HG03442 (cell line): ENCODE data around the gene EDEM3.
A peak's percentile ranks its signal among the peaks of the same experiment; 100 is the strongest.
"Not testable (repeated sequence)": the region's sequence is repeated elsewhere in the genome, so short reads cannot be mapped to it uniquely, and the experiment has no call there.

ENCODE experiments used
- ATAC-seq: cut with Tn5 transposase; IDR thresholded peaks from one replicate; pipeline ENCODE4 v1.9.1; 2021; ENCODE audit warnings: mild to moderate bottlenecking, moderate library complexity; ENCODE audit not compliant: unreplicated experiment

Gene EDEM3

DNA sequence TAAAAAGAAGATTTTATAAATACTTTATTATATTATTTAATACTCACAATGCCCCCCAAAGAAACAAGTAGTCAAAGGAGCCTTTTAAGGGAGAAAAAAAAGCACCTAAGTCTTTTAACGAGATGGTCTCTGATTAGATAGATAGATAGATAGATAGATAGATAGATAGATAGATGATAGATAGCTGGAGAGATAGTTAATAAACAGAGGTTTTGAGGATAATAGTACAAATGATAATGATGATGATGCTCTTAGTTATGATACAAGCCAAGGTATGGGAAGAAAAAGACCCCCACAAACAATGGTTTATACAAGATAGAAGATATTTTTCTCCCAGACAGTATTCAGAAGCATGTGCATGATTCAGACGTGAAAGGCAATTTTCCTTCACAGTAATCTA, 14.6 kb upstream of the EDEM3 start:
- ATAC-seq: no peak

DNA sequence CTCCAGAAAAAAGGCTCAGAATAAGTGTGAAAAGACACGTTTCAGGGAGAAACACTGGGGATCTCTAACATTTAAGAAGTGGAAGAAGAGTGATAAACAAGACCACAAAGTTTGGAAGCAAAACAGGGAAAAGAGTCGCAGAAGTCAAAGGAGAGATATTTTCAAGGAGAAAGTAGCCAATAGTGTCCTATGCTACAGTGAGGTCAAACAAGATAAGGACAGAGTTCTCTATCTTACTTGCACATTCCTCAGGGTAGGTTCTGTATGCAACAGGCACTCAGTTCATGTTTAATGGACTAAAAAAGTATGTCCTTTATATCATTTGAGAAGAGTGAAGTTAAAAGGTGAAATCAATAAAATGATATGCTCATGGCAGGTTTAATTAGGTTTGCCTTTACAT, 13.8 kb upstream of the EDEM3 start:
- ATAC-seq: no peak

- ATAC-seq: no peak
Measured at GRCh38 chr1:184767591-184767990, 12.9 kb upstream of the EDEM3 start.

GRCh38 chr1:184764483-184764882, 9.8 kb upstream of the EDEM3 start:
- no peak for ATAC-seq

DNA sequence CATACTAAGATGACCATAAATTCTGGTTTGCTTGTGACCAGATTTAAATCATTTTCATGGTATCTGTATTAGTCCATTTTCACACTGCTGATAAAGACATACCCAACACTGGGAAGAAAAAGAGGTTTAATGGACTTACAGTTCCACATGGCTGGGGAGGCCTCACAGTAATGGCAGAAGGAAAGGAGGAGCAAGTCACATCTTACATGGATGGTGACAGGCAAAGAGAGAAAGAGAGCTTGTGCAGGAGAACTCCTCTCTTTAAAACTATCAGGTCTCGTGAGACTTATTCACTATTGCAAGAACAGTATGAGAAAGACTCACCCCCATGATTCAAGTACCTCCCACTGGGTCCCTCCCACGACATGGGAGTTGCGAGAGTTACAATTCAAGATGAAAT, 8.9 kb upstream of the EDEM3 start:
- ATAC-seq: not testable (repeated sequence)

DNA sequence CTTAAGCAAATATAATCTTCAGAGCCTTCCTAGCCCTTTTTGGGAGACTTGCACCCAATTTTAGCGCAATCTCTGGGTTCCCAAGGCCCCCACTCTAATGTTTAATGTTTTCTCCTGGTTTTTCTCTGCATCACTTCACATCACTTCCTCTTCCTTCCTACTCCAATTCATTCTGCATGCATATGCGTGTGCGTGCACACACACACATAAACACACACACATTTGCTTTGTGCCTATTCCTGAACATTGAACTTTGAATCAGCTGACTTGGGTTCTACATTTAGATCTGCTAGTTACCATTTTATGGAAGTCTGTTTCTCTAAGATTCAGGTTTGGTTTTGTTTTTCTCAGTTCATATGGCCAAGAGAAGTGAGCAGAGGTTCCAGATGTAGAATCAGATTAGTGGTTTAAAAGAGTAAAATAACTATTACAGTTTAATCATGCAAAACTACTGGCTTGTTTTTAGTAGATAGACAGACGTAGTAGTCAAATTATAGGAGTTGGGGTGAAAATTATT, 7.4 kb upstream of the EDEM3 start:
- no peak for ATAC-seq

- ATAC-seq: no peak
Measured at GRCh38 chr1:184759651-184760050, 5.0 kb upstream of the EDEM3 start.

GRCh38 chr1:184759112-184759511, 4.5 kb upstream of the EDEM3 start:
- no peak for ATAC-seq

DNA sequence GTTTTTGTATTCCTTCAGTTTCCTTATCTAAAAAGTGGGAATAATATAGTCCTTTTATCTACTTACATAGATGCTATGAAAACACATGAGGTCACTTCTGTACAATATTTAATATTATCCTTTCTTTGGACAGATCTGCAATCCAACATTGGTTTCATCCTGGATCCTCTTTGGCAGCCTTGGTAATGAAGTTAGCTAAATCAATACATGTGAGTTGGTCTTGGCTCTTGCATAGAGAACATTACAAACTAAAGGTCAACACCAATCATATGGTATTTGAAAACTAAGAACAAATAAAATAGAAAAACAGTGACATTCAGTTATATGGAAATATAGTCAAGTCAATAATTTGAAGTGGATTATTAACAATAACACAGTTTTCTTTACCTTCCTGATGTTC, 3.2 kb upstream of the EDEM3 start:
- no peak for ATAC-seq

DNA sequence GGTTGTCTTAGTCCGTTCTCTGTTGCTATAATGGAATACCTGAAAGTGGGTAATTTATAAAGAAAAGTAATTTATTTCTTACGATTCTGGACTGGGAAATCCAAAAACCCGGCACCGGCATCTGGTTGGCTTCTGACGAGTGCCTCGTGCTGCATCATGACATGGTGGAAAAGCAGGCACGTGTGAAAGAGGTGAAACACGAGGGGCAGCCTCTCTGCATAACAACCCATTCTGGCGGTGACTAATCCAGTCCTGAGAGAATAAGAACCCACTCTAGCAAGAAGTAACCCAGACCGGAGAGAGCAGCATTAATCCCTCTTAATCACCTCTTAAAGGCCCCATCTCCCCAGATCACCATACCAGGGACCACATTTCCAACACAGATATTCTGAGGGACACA, 2.7 kb upstream of the EDEM3 start:
- ATAC-seq: no peak

DNA sequence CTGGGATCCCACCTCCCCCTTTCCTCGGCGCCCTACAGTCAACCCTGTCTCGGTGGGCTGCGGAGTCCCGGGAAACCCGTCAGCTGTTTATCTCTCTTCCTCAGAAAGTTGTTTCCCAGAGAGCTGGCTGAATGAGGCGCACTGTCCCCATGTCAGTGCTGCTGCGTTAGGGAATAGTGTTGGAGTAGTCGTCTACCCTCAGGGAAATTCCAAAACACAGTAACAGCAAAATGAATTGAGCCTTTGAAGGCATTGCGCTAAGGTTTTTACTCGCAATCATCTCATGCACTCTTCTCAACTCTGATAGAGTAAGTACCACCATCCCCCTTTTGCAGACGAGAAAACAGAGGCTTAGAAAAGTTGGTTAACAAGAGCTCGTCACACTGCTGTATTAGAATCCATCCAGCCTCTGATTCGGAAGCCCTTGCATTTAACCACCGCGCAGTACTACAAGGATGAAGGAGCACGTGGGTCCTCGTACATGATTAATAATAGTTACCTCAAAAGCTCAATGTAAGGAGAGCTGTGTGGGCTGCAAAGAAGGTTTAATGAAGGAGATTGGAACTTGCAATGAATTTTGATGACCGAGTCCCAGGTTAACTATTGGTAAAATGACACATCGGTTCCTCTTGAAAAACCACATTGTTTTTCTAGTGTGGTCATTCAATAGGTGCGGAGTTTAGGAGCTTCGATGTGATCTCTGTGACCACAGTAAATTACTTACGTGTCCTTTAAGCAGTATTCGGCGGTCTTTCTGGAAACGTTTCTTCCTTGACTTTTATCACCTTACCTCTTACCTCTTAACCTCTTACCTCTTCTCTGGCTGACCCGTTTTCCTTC, 788 bp upstream of the EDEM3 start:
- ATAC-seq: peak; percentile 1

DNA sequence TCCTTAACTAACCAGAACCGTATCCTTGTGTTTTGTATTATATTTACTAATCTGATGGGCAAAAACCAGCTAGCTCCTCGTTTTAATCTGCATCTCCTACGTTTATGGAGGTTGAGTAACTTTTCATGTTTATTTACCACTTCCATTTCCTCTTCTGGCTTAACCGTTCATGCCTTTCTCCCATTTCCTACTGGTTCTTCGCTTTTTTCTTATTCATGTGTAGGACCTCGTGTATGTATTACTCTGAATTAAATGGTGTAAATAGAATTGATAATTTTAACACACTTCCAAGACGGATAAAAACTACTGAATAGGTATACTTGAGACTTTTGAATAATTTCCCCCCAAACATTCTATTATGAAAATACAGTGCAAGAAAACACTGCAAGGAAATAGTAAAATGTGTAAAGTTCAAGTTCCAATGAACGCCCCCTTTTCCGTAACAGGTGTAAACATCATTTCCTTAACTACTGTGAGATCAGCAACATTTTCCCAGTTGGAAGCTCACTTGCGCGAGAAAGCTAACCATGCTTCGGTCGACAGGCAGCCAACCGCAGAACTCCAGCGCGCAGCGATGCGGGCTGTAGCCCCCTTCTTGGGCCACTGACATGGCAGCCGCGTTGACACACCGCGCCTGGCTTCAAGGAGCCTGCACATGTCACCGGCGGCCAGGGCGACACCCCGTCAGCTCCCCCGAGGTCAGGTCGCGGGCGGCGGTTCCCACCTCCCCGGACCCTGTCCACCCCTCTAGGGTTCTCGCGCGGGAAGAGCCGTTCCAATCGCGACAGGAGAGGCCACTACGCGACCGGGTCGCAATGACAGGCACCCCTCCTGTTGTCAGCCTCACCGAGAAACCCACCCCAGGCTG, 816 bp downstream of the EDEM3 start:
- peak; percentile 7 for ATAC-seq

DNA sequence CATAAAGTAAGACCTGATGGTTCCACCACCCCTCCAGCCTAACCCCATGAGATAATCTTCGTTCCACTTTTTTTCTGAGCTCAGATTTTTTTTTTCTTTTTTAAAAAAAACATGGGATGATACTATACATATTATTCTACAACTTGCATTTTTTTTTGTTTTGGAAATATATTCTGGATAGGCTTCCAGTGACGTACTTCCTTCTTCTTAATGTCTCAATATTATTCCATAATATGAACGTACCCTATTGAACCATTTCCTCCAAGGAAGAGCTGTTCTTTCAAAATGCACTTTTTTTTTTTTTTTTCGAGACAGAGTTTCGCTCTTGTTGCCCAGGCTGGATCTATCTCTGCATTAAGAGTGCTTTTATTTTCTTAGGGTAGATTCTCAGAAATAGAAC, 1.5 kb downstream of the EDEM3 start:
- no peak for ATAC-seq

DNA sequence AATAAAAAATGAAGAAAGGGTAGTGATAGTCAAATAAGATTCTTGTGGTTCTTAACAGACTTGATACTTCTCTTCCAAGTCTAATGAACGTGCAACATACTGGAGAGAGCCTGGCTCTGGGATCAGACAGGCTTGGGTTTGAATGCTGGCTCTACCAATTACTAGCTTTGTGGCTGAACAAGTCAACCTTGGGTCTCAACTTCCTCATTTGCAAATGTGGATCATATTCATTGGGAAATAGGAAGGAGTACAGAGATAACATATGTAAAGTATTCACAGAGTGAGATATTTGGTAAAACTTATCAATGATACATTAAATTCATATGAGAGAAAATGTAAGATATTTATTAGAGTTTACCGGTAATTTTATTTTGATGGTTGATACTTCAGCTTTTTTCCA, 2.0 kb downstream of the EDEM3 start:
- no peak for ATAC-seq

- no peak for ATAC-seq
Measured at GRCh38 chr1:184748740-184749139, 5.9 kb downstream of the EDEM3 start.

DNA sequence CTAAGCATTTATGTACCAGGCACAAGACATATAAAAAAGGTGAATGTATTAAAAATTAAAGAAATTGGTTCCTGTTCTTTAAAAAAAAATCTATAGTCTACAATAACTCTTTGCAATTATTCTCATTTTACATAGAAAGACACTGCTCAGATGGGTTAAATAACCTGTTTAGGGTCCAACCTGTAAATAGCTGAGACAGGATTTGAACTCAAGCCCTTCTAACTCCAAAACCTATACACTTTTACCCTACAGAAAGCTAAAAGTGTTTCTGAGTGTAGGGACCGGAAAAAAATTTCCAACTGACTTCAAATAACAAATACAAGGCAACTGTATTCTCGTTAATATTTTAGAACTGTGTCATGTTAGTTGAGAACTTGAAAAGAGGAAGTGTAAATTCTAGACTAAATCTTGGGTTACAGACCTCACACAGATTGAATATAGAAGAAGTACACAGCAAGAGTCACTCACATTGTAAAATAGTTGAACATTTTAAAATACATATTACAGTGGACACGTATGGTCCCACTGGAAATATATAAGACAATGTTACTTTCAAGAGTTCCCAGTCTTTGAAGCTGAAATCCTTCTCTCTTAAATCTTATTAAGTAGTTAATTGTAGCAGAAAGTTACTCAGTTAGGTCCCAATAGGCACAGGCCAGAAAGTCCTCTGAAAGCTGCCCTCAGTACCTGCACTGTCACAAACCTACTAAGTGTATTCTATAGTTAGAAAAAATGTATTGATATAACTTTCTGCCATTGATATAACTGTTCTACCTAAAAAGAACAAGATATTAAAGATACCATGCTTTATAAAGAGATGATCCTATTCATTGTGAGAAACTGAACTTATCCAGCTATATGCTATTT, 7.3 kb downstream of the EDEM3 start:
- ATAC-seq: peak; percentile 66

DNA sequence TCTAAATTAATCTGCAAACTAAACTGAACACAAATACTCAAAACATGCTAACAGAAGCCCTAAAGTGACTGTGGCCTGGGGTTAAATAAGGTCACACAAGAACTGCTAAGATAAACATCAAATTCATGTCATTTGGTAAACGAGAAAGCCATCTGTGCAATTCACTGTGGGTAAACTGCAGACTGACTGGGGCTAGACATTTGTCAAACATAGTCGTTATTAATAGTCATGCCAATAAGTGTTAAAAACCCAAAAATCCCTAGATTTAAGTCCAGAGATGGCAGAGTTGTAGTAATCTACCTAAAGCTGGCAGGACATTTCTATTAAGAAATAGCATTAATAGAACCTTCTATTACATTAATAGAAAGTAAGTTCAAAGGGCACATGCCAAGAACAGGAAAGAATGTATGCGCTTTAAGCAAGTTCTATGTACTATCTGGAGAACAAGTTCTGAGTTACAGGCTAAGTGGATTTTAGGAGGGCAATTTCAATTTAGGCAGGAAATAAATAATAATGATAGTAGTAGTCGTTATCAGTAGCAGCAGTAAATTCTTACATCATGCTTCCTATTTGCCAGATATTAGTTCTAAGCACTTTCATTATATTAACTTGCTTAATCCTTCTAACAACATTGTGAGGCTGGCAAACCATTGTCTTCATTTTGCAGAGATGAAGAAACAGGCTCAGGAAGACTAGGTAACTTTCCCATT, 8.6 kb downstream of the EDEM3 start:
- no peak for ATAC-seq

GRCh38 chr1:184745110-184745509, 9.5 kb downstream of the EDEM3 start:
- no peak for ATAC-seq

GRCh38 chr1:184743062-184743756, 11.4 kb downstream of the EDEM3 start:
- ATAC-seq: peak; percentile 59

- no peak for ATAC-seq
Measured at GRCh38 chr1:184740344-184740743, 14.3 kb downstream of the EDEM3 start.
